Fibroblast of peridontal ligament (primary cell): Measurements from ENCODE around the gene KREMEN1.

Experiments used
- DNase-seq: peaks from one replicate; pipeline ENCODE4 v3.0.0-alpha.2; 2010; ENCODE audit errors: extremely low read depth

Gene KREMEN1

DNA sequence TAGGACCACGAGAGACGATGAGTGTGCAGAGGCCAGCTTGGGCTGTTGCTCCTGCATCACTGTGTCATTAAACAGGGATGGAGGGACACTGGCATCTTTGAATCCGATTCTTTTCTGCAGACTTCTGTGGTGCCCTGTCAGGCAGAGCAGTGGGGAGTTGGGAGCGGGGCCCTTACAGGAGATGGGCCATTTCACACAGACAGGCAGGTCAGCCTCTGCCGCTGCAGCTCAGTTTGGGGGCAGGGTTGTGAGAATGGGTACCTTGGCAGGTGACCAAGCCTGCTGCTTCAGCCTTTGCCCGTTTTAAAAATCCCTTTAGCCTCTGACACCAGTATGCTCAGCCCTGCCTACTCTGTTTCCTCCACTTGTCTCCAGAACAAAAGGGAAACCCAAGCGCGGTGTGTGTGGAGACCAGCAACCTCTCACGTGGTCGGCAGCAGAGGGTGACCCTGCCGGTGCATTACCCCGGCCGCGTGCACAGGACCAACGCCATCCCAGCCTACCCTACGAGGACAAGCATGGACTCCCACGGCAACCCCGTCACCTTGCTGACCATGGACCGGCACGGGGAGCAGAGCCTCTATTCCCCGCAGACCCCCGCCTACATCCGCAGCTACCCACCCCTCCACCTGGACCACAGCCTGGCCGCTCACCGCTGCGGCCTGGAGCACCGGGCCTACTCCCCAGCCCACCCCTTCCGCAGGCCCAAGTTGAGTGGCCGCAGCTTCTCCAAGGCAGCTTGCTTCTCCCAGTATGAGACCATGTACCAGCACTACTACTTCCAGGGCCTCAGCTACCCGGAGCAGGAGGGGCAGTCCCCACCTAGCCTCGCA lies 23.8 kb upstream of the KREMEN1 start:
- no peak for DNase-seq

GRCh38 chr22:29049655-29050263 lies 23.1 kb upstream of the KREMEN1 start:
- no peak for DNase-seq

GRCh38 chr22:29050457-29050856 lies 22.4 kb upstream of the KREMEN1 start:
- DNase-seq = no peak

DNA sequence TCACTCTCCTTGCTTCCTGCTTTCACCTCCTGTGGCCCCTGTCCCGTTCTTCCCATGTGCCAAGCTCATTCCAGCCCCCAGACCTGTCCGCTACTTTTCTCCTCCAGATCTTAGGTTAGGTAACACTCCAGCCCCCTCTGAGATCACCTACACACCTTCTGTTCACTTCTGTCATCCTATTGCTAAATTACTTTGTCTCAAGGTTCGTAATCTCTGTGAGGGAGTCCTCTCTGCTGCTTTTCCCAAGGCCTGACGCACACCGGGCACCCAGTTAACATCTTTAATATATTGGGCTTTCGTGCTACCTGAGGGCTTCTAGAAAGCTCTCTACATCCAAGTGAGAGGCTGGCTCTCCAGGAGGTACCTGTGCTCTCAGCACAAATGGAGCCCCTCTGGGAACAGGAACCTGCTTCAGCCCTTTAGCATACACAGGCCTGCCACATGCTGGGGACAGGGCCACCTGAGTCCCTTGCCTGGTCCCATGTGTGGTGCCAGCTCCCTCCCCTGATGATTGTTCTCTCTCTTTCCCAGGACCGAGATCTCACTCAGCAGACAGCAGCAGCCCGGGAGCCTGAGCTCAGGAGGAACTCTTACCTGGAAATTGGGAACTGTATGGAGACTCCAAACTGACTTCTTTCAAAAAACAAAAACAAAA lies 19.7 kb upstream of the KREMEN1 start:
- no peak for DNase-seq

DNA sequence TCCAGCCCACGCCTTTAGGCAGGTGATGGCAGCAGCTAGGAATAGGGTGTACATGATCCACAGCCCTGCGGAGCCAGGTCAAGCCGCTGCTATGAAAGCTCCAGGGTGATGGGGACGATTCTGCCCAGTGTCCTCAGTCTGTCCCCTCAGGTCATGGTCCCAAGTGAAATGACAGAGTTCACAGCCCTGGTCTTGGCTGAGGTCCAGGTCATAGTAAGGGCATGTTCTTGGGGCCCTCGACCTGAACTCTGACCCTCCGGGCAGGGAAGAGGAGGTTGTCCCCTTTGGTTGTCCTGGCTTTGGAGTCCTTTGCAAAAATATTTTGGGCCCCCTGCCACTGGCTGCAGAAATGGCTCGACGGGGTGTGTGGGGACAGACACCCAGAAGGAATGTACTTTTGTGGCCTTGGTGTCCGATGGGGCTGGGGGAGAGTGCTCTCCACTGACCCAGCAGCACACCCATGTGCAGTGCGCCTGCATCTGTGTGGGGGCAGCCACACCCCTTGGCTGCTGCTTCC lies 18.5 kb upstream of the KREMEN1 start:
- no peak for DNase-seq

GRCh38 chr22:29055192-29055830 lies 17.5 kb upstream of the KREMEN1 start:
- DNase-seq = no peak

DNA sequence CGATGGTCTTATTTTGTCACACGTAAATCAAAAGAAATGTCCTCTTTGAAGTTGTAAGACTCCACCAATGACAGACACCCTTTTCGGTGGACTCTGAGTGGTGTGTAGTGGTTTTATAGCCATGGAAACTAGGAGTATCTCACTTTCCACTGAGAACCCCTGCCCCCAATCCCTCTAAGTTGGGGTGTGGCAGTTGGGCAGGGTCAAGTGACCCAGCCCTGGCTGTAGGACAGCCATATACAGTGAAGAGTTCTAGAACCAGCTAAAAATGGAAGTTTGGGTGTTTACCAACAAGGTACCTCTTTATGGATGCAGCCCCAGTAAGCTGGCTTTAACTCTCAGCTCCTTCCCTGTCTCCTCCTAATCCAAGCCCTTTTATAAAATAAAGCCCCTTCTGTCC lies 16.4 kb upstream of the KREMEN1 start:
- no peak for DNase-seq

DNA sequence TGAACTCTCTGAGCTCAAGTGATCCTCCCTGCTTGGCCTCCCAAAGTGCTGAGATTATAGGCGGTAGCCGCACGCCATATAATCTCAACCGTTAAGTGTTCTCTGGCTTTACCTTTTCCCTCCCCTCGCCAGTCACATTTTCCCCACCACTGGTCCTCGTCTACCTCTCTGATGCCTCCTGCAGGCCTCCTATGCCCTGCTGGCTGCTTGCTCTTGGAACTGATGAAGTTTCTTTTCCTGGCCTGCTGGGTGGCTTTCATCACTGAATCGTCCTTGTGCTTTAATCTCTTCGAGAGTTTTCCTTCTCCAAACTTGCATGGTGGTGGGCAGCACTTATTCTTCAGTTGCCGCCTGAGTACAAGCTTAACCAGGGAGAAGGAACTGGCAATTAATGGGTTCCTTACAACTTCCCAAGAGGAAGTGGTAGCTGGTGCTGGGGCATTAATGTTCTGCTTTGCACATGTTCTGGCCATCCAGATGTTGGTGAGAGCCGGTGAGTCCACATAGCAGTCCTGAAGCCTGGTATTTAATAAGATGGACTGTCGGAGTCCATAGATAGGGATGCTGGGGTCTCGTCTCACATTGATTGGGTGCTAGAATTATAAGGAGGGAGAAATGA lies 12.5 kb upstream of the KREMEN1 start:
- DNase-seq = no peak

GRCh38 chr22:29060931-29061330 lies 11.9 kb upstream of the KREMEN1 start:
- no peak for DNase-seq

GRCh38 chr22:29061773-29062172 lies 11.1 kb upstream of the KREMEN1 start, which contains the start of gene C22orf31:
TSS of gene C22orf31 (minus strand) at chr22:29061831. CDS start at chr22:29061792, 39 bp downstream.
- DNase-seq = no peak

GRCh38 chr22:29062286-29062821 lies 10.5 kb upstream of the KREMEN1 start:
- DNase-seq = no peak

DNA sequence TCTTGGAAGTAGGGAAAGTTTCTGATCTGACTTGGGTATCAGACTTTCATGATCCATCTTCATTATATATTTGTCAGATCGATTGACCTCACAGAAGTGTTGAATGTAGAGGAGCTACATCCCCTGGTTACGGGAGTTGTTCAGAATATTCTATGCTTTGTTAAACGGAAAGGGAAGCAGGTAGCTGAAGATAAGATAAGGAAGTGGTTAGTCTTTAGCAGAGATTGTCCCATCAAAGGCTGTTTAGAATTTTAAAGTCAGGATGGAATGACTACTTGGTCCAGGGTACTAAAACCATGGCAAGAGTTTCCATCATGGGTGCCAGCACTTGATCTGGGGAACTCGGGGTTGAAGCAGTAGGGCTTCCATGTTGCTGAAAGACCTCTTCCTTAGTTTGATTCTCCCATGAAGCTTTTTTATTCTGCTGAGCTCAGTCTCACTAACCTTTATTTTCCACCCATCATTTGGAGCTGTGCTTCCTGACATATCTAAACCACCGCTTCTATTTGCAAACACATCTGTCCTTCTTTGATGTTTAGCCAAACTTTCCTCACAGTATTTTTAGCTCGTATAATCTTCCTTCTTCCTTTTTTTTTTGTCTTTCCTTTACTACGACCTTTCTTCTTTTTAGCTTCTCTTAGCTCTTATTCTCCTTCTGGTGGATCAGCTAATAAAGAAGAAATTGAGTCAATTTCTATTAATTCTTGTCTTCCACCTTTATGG lies 7.2 kb upstream of the KREMEN1 start:
- no peak for DNase-seq

DNA sequence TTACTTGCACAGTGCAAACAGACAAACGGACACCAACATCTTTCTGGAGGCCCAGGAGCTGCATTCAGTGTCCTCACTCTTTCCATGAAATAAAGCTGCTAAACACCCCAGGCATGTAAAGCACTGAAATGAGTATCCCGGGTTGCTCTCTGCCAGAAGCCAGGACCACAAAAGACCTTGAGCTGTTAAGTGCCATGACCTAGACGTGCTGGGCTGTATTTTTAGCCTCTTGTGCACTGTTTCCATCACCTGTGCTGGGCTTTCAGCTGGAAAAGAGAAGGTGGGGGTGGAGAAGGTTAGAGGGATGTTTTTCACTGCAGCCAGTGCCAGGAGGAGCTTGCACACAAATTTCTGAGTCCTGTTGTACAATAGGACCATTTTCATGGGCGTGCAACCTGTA lies 3.4 kb upstream of the KREMEN1 start:
- DNase-seq = no peak

GRCh38 chr22:29070490-29070889 lies 2.3 kb upstream of the KREMEN1 start:
- no peak for DNase-seq

DNA sequence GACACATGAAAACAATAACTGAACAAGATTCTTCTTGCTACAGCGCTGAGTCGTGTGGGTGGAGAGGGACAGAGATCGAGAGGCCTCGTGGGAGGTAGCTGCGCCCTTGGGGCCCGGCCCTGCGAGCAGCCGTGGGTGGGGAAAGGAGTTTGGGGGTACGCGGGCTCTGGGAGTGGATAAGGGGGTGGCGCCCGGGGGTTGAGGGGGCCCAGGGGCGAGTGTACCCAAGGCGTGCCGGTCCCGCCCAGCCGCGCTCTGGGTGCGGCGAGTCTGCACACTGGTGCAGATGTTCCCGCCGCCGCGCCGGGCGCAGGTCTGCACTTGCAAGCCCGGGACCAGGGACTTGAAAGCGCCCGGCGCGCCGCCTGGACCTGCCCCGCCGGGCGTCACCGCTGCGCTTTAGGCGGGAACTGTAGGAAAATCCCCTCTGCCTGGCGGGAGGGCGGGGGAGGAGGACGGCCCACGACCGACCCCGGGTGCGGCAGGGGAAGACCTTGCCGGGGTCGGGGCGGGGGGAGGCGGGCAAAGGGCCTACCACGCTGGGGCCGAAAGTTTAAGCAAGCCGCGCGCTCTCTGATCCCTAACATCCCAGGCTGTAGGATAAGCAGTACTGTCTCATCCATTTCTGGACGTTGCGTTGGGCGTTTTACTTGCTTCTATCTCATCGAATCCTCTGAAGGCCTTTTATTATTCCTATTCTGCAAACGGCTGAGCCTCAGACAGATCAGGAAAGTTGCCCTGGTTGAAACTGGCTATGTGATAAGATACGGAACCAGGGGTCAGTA lies 1.4 kb upstream of the KREMEN1 start:
- no peak for DNase-seq

GRCh38 chr22:29072193-29072978 lies 449 bp upstream of the KREMEN1 start:
- DNase-seq = peak; percentile 19

DNA sequence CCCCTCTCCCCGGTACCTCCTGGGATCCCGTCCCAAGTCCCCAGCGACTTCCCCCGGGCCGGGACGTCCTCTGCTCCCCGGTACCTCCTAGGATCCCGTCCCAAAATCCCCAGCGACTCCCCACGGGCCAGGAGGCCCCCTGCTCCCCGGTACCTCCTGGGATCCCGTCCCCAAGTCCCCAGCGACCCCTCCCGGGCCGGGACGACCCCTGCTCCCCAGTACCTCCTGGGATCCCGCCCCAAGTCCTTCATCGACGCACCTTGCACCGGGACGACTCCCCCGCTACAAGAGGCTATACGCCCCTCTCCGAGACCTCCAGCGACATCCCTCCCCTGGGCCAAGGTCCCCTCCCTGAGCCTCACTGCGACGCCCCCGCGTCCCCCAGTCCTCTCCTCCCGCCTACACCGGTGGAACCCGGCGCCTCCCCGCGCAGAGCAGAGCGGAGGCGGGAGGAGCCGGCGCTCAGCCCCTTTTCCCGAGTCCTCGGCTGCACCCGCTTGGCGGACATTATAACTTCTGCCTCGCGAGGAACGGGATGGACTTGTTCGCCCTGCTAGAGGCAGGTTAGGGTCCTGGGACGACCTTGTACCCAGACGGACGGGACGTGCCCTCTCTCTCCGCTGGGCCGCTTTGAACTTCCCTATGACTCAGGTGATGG lies 912 bp downstream of the KREMEN1 start:
- no peak for DNase-seq

GRCh38 chr22:29074276-29074772 lies 1.5 kb downstream of the KREMEN1 start:
- no peak for DNase-seq
